HG02840 (cell line): ENCODE data around the gene STAP1.
"Not testable (repeated sequence)": the region's sequence is repeated elsewhere in the genome, so short reads cannot be mapped to it uniquely, and the experiment has no call there.

Source experiments
- ATAC-seq: cut with Tn5 transposase; IDR thresholded peaks from one replicate; pipeline ENCODE4 v1.9.1; 2021; ENCODE audit warnings: mild to moderate bottlenecking, moderate library complexity, moderate number of reproducible peaks; ENCODE audit not compliant: unreplicated experiment, low FRiP score

The STAP1 gene

GRCh38 chr4:67608027-67608426 lies 49.5 kb downstream of the STAP1 start:
- no peak for ATAC-seq

- ATAC-seq: no peak
These were observed 55.7 kb downstream of the STAP1 start for GRCh38 chr4:67614186-67614585.

GRCh38 chr4:67615119-67615518 lies 56.6 kb downstream of the STAP1 start:
- ATAC-seq: no peak

GRCh38 chr4:67616478-67616877 lies 58.0 kb downstream of the STAP1 start:
- ATAC-seq: no peak

GRCh38 chr4:67624939-67625338 lies 66.4 kb downstream of the STAP1 start:
- ATAC-seq: no peak

- ATAC-seq: no peak
These were observed 74.0 kb downstream of the STAP1 start for GRCh38 chr4:67632492-67632891.

- ATAC-seq: no peak
These were observed 76.2 kb downstream of the STAP1 start for GRCh38 chr4:67634741-67635140.

- no peak for ATAC-seq
These were observed 76.8 kb downstream of the STAP1 start for GRCh38 chr4:67635331-67635730.

GRCh38 chr4:67636978-67637377 lies 78.5 kb downstream of the STAP1 start:
- ATAC-seq: not testable (repeated sequence)

- no peak for ATAC-seq
These were observed 79.6 kb downstream of the STAP1 start for GRCh38 chr4:67638136-67638535.

GRCh38 chr4:67651536-67651935 lies 93.0 kb downstream of the STAP1 start:
- ATAC-seq: no peak
